Activated CD4-positive, alpha-beta T cell treated with anti-CD3 and anti-CD28 coated beads, Interleukin-2, amount 10 ng/mL, durations not matched to agents 24 days and 14 days (primary cell): ENCODE measurements around the gene SOCS1. TPM values are rescaled to one million over a fixed set of nuclear protein-coding genes. Genes with fewer than 3 reads are reported as not detected.
"Not testable (repeated sequence)": the region's sequence is repeated elsewhere in the genome, so short reads cannot be mapped to it uniquely, and the experiment has no call there.

ENCODE experiments used
- DNase-seq: peaks from one replicate; pipeline ENCODE4 v3.0.0; 2022
- H3K27ac Mint-ChIP-seq: one replicate; pipeline ENCODE4 v1.8.0; 2022; ENCODE audit warnings: mild to moderate bottlenecking, mixed read lengths
- H3K27me3 Mint-ChIP-seq: one replicate; pipeline ENCODE4 v1.8.0; 2022; ENCODE audit warnings: mixed read lengths
- H3K36me3 Mint-ChIP-seq: one replicate; pipeline ENCODE4 v1.8.0; 2022; ENCODE audit warnings: low read depth, mild to moderate bottlenecking, mixed read lengths
- H3K4me1 Mint-ChIP-seq: one replicate; pipeline ENCODE4 v1.8.0; 2021; ENCODE audit warnings: mixed read lengths
- H3K4me3 Mint-ChIP-seq: one replicate; pipeline ENCODE4 v1.8.0; 2022; ENCODE audit warnings: mild to moderate bottlenecking, moderate library complexity, mixed read lengths
- H3K9me3 Mint-ChIP-seq: one replicate; pipeline ENCODE4 v1.8.0; 2021; ENCODE audit warnings: mixed read lengths
- intact Hi-C: fragments of 100-400 bp; cut with micrococcal nuclease; formaldehyde crosslinking; loops from one replicate; pipeline ENCODE4 v1.15.1; 2023
- total RNA-seq: library from RNA; stranded (reverse); gene quantifications from 2 replicates; pipeline ENCODE4 v1.2.3, GENCODE V29; 2022

SOCS1 gene
- total RNA-seq, 1 donor from 2014 or later = 152 TPM

DNA sequence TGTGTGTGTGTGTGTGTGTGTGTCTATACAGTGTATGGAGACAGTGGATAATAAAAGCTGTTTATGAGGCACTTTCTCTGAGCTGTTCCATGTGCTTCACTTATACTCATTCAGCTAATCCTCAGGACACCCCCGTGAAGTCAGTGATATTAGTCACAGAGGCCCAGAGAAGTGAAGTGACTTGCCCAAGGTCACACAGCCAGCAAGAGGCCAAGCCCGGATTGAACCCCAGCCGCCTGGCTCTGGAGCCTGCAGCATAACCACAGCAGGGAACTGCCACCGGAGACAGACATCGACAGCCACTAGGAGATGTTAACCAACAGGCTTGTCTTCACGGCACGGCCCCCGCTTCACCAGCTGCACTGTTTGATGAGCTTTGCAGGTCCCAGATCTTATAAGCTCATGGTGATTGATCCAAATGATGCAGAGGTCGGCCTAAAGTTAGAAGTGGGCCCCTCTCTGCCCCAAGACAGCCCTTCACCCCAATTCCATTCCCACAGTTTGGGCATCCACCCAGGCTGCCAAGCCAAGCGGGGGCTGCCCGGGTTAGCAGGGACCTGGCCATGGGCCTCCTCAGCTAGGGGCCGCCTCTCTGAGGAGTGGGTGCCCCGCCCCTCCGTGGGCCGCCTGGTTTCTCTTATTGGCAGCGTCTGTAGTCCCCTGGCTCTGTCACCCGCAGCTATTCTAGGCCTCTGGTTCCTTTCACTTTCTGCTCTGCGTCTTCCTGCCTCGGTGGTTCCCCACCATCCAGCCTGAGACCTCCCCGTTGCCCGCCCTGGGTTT is 30.9 kb downstream of the SOCS1 start:
- DNase-seq = peak; percentile 96
- H3K4me3 Mint-ChIP-seq = peak overlapping the region; percentile 86
- intact Hi-C loops = loop anchor here (1.0 to 5.0 kb wide), 11 partner anchors 8 to 260 kb away; no protein-coding TSS in a partner anchor
- peak overlapping the region; percentile 100 for H3K27ac Mint-ChIP-seq
- no peaks in the 10 kb centered on the region for H3K9me3 Mint-ChIP-seq
- peaks cover 3% of the 10 kb centered on the region for H3K36me3 Mint-ChIP-seq
- no peaks in the 10 kb centered on the region for H3K27me3 Mint-ChIP-seq
- peaks cover 61% of the 10 kb centered on the region for H3K4me1 Mint-ChIP-seq

DNA sequence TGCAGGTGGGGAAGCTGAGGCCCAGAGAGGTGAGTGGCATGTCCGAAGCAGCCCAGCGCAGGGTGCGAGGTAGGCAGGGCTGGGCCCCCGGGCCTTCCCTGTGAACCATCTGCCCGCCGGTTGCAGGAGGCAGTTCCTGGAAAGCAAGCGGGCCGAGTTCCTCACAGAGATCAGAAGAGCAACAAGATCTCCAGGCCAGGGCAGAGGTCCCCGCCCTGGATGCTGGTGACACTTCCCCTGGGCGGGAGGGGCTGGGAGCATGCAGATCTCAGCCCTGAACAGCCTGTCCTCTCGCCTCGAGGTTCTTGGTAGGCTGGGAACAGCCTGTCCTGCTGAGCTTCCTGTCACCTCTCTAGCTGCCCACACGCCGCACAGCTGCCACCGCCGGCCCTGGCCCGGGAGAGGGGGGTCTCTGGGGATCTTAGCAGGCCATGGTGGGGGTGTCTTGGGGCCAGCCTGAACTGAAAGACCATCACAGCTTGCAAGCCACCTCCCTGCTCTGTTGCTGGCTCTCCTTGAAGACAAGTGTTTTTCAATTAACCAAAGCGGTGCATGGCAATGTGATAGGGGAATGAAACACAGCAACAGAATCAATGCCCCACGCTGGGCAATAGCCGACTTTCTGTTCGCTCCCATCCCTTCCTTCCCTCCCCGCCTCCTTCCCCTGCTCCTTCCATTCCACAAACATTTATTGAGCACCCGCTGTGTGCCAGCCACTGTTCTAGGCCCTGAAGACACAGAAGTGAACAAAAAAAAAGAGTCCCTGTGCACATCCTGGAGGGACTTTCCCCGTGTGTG is 31.7 kb downstream of the SOCS1 start:
- H3K36me3 Mint-ChIP-seq = peaks cover 3% of the 10 kb centered on the region
- H3K4me1 Mint-ChIP-seq = peaks cover 56% of the 10 kb centered on the region
- H3K27me3 Mint-ChIP-seq = no peaks in the 10 kb centered on the region
- H3K27ac Mint-ChIP-seq = peak overlapping the region; percentile 100
- H3K9me3 Mint-ChIP-seq = no peaks in the 10 kb centered on the region
- intact Hi-C loops = loop anchor here (1.0 to 5.0 kb wide), 3 partner anchors 47 to 146 kb away; no protein-coding TSS in a partner anchor
- DNase-seq = peak; percentile 92
- peak overlapping the region; percentile 86 for H3K4me3 Mint-ChIP-seq

DNA sequence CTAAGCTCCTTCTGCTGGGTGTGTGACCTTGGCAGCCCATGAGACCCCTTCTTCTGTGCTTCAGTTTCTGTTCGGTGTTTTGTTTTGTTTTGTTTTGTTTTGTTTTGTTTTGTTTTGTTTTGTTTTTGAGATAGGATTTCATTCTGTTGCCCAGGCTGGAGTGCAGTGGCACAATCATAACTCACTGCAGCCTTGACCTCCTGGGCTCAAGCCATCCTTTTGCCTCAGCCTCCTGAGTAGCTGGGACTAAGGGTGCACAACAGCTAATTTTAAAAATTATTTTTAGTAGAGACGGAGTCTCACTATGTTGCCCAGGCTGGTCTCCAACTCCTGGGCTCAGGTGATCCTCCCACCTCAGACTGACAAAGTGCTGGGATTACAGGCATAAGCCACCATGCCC is 35.5 kb downstream of the SOCS1 start:
- peaks cover 44% of the 10 kb centered on the region for H3K4me1 Mint-ChIP-seq
- not testable (repeated sequence) for H3K27ac Mint-ChIP-seq
- intact Hi-C loops = loop anchor here (5.0 kb wide), 1 partner anchor 58 kb away; no protein-coding TSS in a partner anchor

DNA sequence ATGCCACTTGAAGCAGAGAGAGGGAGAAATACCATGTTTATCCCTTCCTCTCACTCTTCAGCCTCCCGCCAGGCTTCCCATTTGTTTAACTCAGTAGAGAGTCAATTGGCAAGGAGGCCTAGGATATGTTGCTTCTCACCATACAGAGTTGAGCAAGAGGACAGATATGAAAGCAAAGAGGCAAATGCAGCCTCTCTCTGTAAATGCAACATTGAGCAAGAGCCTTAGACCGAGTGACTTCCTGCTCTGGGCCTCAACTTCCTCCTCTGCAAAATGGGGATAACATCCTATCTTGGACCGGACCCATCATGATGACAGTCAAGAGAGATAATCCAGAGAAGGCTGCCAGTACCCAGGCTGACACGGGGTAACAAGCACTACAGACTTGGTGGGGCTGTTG is 36.8 kb downstream of the SOCS1 start:
- Mint-ChIP-seq H3K9me3 (peaks cover 11% of the 10 kb centered on the region), H3K27me3 (no peaks in the 10 kb centered on the region), H3K4me1 (peaks cover 31% of the 10 kb centered on the region), H3K4me3 (no peak overlapping the region), H3K27ac (peak overlapping the region; percentile 31), H3K36me3 (peaks cover 21% of the 10 kb centered on the region)
- no peak for DNase-seq
- intact Hi-C loops = loop anchor here (2.0 kb wide), 1 partner anchor 20 kb away; no protein-coding TSS in a partner anchor

More for the DNA sequence above, 35.5 kb downstream of the SOCS1 start:
- not testable (repeated sequence) for DNase-seq, H3K4me3 Mint-ChIP-seq, H3K27me3 Mint-ChIP-seq
- H3K9me3 Mint-ChIP-seq = peaks cover 11% of the 10 kb centered on the region
- H3K36me3 Mint-ChIP-seq = peaks cover 21% of the 10 kb centered on the region

DNA sequence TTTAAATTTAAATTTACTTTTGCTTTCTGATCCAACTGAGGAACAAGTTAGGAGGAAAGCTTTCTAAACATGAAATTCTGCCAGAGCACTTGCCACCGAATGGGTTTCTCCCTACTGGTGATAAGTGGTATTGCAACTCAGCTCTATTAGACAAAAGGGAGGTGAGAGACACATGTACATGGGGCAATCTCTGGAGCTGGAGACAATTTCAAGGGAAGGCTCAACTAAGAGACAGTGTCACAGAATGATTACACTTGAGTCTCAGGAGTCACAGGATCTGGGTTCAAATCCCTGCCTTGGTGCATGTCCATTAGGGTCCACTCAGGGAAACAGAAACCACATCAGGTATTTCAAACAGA is 37.4 kb downstream of the SOCS1 start:
- DNase-seq = no peak
- Mint-ChIP-seq H3K36me3 (peaks cover 21% of the 10 kb centered on the region), H3K4me3 (no peak overlapping the region), H3K4me1 (peaks cover 28% of the 10 kb centered on the region), H3K27ac (peak overlapping the region; percentile 57), H3K27me3 (no peaks in the 10 kb centered on the region), H3K9me3 (peaks cover 11% of the 10 kb centered on the region)
- intact Hi-C loops = loop anchor here (2.0 kb wide), 1 partner anchor 20 kb away; no protein-coding TSS in a partner anchor

DNA sequence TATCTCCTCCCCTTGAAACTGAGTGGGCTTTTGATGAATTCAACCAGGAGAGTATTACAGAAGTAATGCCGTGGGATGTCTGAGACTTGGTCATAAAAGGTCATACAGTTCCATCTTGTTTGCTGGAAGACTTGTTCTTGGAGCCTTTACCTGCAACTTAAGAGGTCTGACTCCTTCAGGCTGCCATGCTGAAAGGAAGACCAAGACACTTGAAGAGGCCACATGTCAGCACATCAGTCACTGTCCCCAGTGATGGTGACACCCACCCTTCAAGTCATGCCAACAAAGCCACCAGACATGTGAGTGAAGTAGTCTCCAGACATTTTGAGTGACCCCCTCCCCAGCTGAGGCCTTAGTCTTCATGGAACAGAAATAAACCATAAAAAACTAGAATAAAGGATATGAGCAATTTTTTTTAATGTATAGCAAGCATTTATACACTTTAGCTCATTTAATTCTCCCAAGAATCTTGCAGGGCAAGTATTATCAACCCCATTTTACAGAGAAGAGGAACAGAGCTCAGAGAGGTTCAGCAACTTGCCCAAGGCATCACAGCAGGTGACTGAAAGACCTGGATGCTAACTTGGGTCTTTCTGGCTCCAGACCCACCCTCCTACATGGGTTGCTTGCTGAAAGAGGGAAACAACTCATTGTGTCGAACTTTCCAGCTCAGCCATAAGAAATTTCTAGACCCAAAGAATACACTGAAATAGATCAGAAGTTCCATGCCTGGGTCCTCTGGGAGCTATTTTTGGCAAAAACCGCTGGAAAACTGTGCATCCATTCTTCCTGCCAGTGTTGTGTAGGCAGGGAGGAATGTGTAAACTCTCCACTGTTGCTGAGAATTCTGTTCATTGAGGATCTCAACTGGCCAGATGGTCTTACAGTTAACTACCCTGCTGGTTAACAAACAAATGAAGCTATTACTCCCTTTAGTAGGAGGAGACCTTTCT is 38.1 kb downstream of the SOCS1 start:
- H3K36me3 Mint-ChIP-seq = peaks cover 19% of the 10 kb centered on the region
- no peak overlapping the region for H3K27ac Mint-ChIP-seq
- intact Hi-C loops = loop anchor here (2.0 kb wide), 1 partner anchor 19 kb away; no protein-coding TSS in a partner anchor
- H3K4me3 Mint-ChIP-seq = no peak overlapping the region
- no peak for DNase-seq
- H3K4me1 Mint-ChIP-seq = peaks cover 25% of the 10 kb centered on the region
- no peaks in the 10 kb centered on the region for H3K27me3 Mint-ChIP-seq
- peaks cover 11% of the 10 kb centered on the region for H3K9me3 Mint-ChIP-seq

DNA sequence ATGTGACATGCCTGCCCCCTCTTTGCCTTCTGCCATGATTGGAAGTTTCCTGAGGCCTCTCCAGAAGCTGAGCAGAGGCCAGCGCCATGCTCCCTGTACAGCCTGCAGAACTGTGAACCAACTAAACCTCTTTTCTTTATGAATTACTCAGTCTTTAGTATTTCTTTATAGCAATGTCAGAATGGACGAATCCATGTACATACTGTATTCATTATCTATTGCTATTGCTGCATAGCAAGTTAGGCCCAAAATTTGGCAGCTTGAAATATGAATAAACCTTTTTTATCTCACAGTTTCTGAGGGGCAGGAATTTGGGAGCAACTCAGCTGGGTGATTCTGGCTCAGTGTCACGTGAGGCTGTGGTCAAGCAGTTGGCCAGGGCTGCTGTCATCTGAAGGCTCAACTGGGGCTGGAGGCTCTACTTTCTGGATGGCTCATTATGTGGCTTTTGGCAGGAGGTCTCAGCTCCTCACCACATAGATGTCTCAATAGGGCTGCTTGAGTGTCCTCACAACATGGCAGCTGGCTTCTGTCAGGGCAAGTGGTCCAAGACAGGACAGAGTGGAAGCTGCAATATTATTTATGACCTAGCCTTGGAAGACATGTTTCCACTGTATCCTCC is 40.0 kb downstream of the SOCS1 start:
- H3K9me3 Mint-ChIP-seq = peaks cover 11% of the 10 kb centered on the region
- peaks cover 24% of the 10 kb centered on the region for H3K4me1 Mint-ChIP-seq
- H3K27ac Mint-ChIP-seq = no peak overlapping the region
- intact Hi-C loops = no loop called here
- no peaks in the 10 kb centered on the region for H3K27me3 Mint-ChIP-seq
- no peak overlapping the region for H3K4me3 Mint-ChIP-seq
- DNase-seq = no peak
- H3K36me3 Mint-ChIP-seq = peaks cover 19% of the 10 kb centered on the region

DNA sequence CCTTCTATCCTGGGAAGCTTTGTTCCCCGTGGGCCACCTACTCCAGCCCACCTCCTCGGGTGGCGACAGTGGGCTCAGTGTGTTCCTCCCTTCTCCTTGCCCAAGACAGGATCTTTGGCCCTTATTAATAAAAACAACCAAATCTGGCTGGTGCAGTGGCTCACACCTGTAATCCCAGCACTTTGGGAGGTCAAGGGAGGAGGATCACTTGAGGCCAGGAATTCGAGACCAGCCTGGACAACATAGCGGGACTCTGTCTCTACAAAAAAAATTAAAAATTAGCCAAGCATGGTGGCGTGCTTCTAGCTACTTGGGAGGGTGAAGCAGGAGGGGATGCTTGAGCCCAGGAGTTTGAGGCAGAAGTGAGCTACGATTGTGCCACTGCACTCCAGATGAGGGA is 42.2 kb downstream of the SOCS1 start:
- H3K36me3 Mint-ChIP-seq = peaks cover 19% of the 10 kb centered on the region
- H3K4me3 Mint-ChIP-seq = no peak overlapping the region
- no peak for DNase-seq
- peaks cover 11% of the 10 kb centered on the region for H3K9me3 Mint-ChIP-seq
- no peak overlapping the region for H3K27ac Mint-ChIP-seq
- peaks cover 15% of the 10 kb centered on the region for H3K4me1 Mint-ChIP-seq
- no peaks in the 10 kb centered on the region for H3K27me3 Mint-ChIP-seq
- intact Hi-C loops = no loop called here

DNA sequence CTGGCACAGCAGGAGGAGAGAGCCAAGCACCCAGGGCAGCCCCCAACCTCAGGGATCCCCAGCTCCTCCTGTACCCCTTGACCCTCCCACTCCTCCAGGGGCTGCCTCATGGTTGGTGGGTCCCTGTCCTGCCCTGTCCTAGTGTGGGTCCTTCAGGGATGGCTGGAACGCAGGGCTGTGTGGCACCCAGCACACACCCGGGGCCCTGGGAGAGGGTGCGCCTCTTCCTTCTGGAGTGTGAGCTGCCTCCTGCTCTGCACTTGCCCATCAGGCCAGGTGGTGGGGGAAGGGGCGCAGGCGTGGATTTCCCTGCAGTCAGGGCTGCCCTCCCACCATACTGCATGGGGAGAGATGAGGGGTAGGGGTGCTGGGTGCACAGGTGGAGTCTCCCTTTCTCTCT is 42.6 kb downstream of the SOCS1 start:
- peaks cover 16% of the 10 kb centered on the region for H3K36me3 Mint-ChIP-seq
- H3K4me1 Mint-ChIP-seq = peaks cover 13% of the 10 kb centered on the region
- DNase-seq = no peak
- peaks cover 12% of the 10 kb centered on the region for H3K9me3 Mint-ChIP-seq
- no peak overlapping the region for H3K4me3 Mint-ChIP-seq
- intact Hi-C loops = no loop called here
- no peaks in the 10 kb centered on the region for H3K27me3 Mint-ChIP-seq
- no peak overlapping the region for H3K27ac Mint-ChIP-seq

DNA sequence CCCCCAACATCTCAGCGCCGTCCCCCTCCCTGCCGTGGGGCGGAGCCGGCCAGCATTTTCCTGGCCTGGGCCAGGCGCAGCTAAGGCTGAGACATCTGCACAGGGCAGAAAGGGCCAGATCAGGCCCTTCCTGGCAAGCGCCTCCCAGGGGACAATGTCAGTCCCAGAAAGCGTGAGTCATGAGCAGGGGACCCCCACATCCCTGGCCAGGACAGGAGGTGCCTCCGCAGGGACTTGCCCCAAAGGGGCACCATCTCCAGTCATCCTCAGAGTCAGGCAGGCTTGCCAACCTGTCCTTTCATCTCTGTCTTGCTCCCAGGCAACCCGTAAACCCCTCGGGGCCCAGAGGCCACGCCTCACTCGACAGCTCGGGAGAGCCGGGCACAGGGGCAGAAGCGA is 43.2 kb downstream of the SOCS1 start:
- no peak for DNase-seq
- Mint-ChIP-seq H3K4me3 (no peak overlapping the region), H3K4me1 (peaks cover 12% of the 10 kb centered on the region), H3K36me3 (peaks cover 20% of the 10 kb centered on the region), H3K9me3 (peaks cover 16% of the 10 kb centered on the region), H3K27me3 (no peaks in the 10 kb centered on the region), H3K27ac (no peak overlapping the region)
- intact Hi-C loops = no loop called here

DNA sequence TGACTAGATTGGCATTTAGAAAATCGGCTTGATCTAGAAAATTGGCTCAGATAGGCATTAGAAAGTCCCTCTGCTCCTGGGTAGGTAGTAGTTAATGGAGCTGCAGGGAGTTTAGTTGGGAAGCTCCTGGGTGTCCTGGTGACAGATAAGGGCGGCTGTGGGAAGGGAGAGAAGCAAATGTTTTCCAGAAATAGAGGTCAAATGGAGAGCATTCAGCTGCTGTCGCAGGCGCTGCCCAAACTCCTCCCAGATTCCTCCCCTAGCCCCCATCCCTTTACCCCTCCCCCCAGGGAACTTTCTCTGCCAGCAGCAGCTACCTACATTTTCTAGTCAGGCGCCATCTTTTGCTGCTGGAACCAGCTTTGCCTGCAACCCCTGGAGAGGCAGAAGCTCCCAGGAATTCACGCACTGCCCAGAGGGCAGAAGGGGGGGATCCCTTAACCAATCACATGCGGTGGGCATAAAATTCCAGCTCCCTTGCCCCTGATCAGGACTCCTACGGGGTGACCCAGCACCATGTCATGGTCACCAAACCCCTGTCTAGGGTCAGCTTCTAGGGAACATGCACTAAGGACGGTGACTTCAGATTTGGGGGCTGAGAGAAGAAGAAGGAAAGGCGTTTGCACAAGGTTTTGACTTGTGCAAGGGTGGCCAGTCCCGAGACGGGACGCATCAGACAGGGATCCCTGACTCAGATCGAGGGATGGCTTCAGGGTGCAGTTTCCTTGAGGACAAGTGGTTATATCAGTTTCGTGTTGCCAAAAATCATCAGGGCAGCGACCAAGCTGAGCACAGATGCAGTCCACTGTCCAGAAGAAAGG is 43.8 kb downstream of the SOCS1 start:
- no peak for DNase-seq
- H3K36me3 Mint-ChIP-seq = peaks cover 17% of the 10 kb centered on the region
- intact Hi-C loops = no loop called here
- peaks cover 12% of the 10 kb centered on the region for H3K4me1 Mint-ChIP-seq
- no peaks in the 10 kb centered on the region for H3K27me3 Mint-ChIP-seq
- H3K4me3 Mint-ChIP-seq = no peak overlapping the region
- H3K27ac Mint-ChIP-seq = no peak overlapping the region
- H3K9me3 Mint-ChIP-seq = peaks cover 13% of the 10 kb centered on the region
